HG02943 (cell line): ENCODE measurements around the gene PLPPR3.
"Not testable (repeated sequence)": the region's sequence is repeated elsewhere in the genome, so short reads cannot be mapped to it uniquely, and the experiment has no call there.

Source experiments
- ATAC-seq: cut with Tn5 transposase; IDR thresholded peaks from one replicate; pipeline ENCODE4 v1.9.1; 2021; ENCODE audit warnings: mild to moderate bottlenecking, low read depth, moderate library complexity; ENCODE audit not compliant: unreplicated experiment

The PLPPR3 gene

DNA sequence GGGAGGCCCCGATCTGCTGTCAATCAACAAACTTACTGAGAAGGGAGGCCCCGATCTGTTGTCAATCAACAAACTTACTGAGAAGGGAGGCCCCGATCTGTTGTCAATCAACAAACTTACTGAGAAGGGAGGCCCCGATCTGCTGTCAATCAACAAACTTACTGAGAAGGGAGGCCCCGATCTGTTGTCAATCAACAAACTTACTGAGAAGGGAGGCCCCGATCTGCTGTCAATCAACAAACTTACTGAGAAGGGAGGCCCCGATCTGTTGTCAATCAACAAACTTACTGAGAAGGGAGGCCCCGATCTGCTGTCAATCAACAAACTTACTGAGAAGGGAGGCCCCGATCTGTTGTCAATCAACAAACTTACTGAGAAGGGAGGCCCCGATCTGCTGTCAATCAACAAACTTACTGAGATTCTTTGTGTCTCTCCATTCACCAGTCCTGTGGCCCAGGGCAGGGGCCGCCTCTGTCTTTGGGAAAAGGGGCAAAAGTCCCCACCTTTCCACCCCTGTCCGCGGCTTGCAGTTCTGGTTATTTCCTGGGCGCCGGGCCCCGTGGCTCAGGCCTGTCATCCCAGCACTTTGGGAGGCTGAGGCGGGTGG, 32.0 kb upstream of the PLPPR3 start:
- ATAC-seq: not testable (repeated sequence)

DNA sequence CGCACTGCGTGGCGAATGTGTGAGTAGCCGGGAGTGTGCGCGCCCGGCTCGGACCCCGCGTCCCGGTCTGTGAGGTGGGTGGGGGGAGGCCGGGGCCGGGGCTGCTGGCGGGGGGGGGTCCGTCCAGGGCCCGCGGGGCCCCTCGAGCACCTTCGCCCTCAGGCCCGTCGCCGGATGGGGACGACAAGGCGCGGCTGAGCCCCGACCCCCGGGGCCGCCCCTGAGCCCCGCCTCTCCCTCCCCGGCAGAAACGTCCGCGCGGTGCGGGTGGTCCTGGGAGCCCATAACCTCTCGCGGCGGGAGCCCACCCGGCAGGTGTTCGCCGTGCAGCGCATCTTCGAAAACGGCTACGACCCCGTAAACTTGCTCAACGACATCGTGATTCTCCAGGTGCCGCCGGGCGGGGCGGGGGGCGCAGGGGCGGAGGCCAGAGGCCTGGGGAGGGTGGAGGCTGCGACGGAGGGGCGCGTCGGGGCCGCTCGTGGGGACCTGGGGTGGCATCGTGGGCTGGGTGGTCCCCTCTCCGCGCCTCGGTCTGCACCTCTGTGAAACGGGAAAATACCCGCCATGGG, 31.3 kb upstream of the PLPPR3 start:
- no peak for ATAC-seq

DNA sequence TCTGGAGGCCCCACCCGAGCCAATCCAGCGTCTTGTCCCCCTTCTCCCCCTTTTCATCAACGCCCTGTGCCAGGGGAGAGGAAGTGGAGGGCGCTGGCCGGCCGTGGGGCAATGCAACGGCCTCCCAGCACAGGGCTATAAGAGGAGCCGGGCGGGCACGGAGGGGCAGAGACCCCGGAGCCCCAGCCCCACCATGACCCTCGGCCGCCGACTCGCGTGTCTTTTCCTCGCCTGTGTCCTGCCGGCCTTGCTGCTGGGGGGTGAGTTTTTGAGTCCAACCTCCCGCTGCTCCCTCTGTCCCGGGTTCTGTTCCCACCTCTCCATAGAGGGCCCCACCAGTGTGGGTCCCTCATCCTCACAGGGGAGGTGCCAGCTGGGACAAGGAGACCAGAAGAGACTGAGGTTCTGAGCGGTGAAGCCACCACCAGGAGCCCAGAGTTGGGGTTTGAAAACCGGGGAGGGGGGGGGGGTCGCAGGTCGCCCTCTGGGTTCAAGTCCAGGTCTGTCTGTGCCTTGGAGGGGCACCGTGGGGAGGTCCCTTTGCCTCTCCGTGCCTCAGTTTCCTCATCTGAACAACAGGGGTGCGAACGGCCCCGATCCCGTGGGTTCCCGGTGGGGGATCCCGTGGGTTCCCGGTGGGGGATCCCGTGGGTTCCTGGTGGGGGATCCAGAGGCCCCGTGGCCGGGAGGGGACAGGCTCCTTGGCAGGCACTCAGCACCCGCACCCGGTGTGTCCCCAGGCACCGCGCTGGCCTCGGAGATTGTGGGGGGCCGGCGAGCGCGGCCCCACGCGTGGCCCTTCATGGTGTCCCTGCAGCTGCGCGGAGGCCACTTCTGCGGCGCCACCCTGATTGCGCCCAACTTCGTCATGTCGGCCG, 30.6 kb upstream of the PLPPR3 start, which contains the start of gene ELANE:
Gene ELANE, plus strand, starts transcription at position 168 of the 878 bp plus-strand sequence. Its CDS starts 26 bp downstream, at position 194.
- ATAC-seq: no peak

DNA sequence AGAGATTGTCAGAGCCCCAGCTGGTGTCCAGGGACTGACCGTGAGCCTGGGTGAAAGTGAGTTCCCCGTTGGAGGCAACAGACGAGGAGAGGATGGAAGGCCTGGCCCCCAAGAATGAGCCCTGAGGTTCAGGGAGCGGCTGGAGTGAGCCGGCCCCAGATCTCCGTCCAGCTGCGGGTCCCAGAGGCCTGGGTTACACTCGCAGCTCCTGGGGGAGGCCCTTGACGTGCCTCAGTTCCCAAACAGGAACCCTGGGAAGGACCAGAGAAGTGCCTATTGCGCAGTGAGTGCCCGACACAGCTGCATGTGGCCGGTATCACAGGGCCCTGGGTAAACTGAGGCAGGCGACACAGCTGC, 29.2 kb upstream of the PLPPR3 start:
- no peak for ATAC-seq

DNA sequence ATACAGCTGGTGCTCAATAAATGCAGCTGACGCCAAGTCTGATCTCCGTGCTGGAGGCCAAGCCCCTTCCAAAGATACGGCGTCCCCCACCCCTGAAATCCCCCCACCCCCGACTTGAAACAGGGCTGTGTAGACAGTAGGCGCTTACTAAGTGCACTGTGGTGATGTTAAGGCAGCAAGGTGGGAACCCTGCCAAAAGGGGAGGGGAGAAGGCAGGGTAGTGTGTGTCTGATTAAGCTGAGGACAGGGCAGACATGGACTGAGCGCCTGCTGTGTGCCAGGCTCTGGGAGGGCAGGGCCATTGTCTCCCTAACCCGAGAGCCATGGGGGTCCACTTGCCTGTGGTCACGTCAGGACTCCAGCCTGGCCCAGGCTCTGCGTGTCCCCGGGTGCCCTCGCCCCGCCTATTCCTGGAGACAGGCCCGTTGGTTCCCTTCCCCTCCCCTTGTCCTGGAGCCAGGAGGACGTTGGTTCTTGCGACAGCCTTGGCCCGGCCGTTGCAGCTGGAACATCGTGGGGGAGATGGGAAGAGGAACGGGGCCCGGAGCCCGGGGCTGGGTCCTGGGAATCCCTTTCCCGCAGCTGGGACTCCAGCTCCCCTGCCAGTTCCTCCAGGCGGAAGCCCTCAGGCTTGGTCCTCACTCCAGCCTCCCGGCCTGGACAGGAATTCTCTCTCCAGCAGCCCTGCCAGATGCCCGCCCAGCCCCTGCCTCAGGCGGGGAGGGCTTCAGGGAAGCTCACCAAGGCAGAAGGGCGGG, 28.6 kb upstream of the PLPPR3 start:
- ATAC-seq: no peak

DNA sequence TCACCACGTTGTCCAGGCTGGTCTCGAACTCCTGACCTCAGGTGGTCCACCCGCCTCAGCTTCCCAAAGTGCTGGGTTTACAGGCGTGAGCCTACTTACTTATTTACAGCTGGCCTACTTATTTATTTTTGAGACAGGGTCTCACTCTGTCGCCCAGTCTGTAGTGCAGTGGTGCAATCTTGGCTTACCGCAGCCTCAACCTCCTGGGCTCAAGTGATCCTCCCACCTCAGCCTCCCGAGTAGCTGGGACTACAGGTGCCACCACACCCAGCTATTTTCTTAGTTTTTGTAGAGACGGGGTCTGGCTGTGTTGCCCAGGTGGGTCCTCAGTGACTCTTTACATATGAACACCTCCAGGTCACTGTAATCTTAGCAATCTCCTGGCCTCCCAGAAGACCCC, 27.4 kb upstream of the PLPPR3 start:
- ATAC-seq: not testable (repeated sequence)

DNA sequence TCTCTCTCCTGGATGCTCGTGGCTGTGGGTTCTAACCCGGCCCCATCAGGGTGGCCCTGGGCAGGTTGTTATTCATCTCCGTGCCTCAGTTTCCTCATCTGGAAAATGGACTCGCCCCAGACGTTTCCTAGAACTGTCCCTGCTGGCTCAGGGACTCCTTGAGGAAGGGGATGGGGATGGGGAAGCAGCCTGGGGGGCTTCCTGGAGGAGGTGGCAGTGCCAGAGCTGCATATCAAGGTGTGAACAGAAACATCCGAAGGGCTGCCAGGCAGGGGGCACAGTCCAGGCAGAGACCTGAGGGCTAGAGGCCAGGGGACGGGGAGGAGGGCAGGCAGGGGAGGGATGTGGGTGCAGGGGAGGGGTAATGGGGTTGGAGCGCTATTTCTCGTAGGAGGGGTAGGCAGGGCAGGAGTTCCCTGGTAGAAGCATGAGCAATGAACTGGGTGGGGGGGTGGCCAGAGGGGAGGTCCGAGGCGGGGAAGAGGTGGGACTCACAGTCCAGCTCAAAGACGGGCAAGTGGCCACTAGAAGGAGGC, 26.7 kb upstream of the PLPPR3 start:
- no peak for ATAC-seq

DNA sequence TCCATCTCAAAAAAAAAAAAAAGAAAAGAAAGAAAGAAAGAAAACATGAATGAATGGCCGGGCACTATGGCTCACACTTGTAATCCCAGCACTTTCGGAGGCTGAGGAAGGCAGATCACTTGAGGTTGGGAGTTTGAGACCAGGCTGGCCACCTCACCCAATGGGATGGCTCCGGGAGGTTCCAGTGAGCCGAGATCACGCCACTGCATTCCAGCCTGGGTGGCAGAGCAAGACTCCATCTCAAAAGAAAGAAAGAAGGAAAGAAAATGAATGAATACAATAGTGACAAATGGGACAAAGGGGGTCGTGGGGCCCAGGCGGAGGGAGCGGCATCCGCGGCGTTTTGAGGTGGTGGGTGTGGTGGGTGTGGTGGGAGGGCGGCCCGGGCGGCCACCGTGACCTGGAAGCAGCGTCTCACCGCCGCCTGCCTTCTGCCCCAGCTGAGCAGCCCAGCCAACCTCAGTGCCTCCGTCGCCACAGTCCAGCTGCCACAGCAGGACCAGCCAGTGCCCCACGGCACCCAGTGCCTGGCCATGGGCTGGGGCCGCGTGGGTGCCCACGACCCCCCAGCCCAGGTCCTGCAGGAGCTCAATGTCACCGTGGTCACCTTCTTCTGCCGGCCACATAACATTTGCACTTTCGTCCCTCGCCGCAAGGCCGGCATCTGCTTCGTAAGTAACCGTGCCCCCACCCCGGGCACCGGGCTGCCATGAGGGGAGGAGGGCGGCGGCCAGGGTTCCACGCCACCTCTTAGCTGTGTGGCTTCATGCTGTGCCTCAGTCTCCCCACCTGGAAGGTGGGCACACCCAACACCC, 24.2 kb upstream of the PLPPR3 start:
- no peak for ATAC-seq

DNA sequence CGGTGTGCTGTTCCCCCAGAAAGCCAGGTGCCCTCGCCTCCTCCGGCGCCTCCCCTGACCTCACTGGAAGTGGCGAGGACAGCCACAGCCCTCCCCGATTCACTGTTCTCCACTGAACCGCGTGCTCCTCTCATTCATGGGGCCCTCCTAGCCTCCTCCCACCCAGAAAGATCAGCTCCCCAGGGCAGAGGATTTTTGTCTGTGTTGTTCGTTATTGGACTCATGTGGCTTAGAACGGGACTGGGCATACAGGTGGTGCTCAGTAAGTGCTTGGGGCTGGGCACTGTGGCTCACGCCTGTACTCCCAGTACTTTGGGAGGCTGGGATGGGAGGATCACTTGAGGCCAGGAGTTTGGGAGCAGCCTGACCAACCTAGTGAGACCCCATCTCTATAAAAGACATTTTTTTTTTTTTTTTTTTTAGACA, 22.8 kb upstream of the PLPPR3 start:
- no peak for ATAC-seq

DNA sequence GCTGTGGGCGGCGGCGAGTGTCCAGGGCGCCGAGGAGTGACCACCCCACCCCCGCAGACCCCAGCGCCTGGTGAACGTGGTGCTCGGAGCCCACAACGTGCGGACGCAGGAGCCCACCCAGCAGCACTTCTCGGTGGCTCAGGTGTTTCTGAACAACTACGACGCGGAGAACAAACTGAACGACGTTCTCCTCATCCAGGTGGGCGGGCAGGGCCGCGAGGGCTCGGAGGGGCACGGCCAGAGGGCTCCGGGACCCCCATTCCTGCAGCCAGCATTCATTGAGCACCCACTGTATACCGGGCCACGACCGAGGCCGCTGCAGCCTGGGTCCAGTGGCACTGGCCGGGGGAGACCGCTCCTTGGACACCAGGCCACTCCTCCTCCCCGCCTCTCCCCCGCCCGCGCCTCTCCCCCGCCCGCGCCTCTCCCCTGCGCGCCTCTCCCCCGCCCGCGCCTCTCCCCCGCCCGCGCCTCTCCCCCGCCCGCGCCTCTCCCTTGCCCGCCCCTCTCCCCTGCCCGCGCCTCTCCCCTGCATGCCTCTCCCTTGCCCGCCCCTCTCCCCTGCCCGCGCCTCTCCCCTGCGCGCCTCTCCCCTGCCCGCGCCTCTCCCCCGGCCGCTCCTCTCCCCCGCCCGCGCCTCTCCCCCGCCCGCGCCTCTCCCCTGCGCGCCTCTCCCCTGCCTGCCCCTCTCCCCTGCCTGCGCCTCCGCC, 22.2 kb upstream of the PLPPR3 start:
- no peak for ATAC-seq

DNA sequence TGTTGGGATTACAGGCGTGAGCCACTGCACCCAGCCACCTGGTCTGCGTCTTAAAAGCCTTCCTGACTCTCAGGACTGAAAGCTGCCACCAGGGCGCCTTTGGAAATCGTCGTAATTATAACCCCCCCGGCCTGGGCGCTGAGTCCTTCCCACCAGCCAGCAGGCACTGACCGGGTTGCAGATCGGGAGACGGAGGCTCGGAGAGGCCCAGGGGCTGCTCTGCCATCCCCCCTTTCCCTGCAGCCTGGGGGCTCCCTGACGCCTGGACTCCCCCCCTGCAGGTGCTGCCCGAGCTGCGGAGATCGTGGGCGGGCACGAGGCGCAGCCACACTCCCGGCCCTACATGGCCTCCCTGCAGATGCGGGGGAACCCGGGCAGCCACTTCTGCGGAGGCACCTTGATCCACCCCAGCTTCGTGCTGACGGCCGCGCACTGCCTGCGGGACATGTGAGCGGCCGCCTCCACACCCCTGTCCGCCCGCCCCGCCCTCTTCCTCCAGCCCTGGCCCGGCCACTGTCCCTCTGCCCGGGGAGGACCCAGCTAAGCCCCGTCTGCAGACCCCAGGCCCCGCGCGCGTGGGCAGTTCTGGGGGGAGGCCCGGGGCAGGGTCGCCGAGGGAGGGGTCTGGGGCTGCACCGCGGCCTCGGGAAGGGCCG, 21.6 kb upstream of the PLPPR3 start:
- no peak for ATAC-seq

DNA sequence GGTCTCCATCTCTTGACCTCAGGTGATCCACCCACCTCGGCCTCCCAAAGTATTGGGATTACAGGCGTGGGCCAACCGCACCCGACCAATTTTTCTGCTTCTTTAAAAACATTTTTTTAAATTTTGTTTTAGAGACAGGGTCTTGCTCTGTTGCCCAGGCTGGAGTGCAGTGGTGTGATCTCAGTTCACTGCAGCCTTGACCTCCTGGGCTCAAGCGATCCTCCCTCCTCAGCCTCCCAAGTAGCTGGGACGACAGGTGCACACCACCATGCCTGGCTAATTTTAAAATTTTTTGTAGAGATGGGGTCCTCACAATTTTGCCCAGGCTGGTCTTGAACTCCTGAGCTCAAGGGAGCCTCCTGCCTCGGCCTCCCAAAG, 21.0 kb upstream of the PLPPR3 start:
- not testable (repeated sequence) for ATAC-seq

DNA sequence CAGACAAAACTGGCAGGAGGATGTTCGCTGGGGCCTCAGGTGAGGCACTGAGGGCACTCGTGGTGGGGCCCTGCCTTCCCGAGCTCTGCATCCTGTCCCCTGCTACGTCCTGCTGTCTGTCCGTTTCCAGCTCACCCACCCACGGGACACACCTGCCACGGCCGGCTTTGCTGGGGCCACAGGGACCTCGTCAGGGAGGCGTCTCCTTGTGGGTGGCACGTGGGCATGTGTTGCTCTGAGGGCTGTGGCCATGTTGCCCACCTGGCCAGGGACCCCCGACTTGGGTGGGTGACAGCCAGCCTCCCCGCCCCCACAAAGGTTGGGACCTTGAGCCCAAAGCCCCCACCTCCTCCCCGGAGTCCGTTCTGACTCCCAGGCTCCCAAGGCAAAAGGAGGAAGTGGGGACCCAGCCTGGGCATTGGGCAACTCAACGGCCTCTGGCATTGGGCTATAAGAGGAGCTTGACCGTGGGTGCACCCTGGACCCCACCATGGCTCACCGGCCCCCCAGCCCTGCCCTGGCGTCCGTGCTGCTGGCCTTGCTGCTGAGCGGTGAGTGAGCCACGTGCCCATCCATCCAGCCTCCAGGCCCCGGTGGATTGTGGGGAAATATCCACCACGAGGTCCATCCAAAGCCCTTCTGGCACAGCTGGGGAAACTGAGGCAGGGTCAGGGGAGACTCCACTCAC, 18.9 kb upstream of the PLPPR3 start, which contains the start of gene PRTN3:
Gene PRTN3, plus strand, starts transcription at position 481 of the 688 bp plus-strand sequence. Its CDS starts 10 bp downstream, at position 491.
- ATAC-seq: no peak

DNA sequence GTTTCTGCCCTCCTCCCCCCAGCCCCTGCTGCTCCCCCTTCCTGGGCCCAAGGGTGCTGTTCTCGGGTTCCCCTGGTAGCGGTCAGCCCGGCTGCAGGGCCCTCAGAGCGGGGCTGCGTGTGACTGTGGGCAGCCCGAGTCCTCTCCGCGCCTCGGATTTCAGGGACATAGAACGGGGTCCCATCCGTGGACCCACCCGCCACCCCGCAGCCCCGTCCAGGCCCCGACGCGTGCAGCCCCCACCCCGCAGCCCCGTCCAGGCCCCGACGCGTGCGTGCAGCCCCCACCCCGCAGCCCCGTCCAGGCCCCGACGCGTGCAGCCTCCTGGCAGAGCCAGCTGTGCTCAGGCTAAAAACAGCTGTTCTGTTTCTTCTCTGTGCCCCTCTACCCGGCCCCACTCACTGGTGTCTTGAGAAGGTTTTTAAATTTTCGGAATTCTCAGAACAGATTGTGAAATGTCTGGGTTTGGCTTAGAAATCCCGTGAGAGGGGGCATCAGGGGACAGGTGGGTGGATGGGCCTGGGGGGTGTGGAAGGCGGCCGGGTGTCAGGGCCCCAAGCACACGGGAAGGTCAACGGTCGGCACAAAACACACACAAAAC, 13.6 kb upstream of the PLPPR3 start:
- no peak for ATAC-seq

DNA sequence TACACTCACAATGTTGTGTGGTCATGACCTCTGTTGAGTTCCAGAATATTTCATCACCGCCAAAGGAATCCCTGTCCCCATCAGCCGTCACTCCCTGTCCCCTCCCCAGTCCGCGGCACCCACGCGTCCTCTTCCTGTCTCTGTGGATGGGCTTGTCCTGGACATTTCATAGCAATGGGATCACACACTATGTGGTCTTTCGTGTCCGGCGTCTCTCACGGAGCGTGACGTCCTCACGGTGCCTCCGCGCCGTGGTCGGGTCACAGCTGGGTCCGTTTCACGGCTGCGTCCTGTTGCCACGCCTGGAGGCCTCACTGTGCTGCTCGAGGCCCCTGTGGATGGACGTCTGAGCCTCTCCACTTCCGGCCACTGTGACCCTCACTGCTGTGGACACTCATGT, 12.5 kb upstream of the PLPPR3 start:
- no peak for ATAC-seq

DNA sequence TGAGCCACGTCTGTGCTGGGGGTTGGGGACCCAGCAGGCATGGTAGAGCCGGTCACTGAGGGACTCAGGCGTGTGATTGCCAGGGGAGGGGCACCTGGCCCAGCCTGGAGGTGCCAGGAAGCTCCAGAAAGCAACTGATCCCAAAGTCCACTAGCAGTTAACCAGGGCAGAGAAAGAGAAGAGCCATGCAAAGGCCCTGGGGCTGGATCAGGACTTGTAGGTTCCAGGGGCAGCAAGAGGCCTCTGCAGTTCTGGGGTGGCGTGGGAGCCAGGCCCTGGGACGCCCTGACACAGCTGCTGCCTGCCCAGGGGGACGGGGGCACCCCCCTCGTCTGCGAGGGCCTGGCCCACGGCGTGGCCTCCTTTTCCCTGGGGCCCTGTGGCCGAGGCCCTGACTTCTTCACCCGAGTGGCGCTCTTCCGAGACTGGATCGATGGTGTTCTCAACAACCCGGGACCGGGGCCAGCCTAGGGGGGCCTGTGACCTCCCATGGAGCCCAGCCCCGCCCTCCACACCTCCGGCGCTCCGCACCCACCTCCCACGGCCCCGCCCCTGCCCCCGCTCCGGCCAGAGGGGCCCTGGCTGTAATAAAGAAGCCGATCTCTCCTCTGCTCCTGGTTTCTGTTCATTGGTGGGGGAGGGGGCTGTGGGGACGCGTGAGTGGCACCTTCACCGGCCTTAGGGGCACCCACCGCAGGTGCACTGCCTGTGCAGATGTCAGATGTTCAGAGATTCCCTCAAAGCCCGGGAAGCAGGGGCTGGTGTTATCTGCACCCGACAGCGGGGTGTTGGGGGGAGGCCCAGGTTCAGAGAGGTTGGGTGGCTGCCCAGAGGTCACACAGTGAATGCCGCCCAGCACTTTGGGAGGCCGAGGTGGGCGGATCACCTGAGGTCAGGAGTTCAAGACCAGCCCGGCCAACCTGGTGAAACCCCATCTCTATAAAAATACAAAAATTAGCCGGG, 9.9 kb upstream of the PLPPR3 start:
- no peak for ATAC-seq
